GM19463 (cell line): ENCODE data around the gene LCE1B.

Experiments used
- ATAC-seq: cut with Tn5 transposase; IDR thresholded peaks from one replicate; pipeline ENCODE4 v1.9.1; 2021; ENCODE audit warnings: mild to moderate bottlenecking, moderate library complexity; ENCODE audit not compliant: unreplicated experiment

The LCE1B gene

DNA sequence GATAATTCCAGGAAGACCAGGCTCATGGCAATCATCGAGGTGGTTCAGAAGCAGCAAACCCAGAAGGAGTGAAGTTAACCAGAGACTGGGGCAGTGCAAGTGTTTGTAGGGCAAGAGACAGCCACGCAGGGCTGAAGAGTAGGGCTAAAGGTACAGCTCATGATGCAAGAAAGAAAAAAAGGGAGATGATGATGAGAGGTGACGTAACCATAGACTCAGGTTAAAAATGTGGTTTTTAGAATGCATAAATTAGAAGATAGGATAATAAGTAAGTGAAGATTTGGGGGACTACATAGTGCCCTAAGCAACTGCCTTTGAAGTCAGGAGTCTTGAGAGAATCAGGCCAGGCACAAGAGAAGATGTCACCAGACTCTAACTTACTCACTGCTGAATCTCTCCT is 48.4 kb downstream of the LCE1B start:
- no peak for ATAC-seq

DNA sequence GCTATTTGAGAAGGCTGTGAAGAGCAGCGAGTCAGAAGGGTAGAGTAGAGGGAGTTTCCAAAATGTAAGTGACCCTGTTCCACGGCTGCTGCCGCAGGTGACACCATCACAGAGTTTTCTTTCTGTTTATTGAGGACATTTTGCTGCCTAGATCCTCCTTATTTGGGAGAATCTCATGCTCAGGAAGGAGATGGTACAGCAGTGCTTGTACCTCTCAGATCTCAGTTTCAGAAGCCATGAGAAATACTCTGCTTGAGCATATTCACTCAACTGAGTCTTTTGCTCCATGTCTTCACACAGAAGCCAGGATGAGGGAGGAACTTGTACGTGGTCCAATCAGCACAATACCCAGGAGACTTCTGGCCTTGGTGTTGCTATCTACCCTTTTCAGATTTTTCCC is 49.6 kb downstream of the LCE1B start:
- ATAC-seq = no peak
